DND-41 (cell line): ENCODE data around the gene GGCT.

Experiments
- ATAC-seq: fragments of 200-7000 bp; cut with Tn5 transposase; 3 replicates; pipeline ENCODE4 v1.9.1; 2021; ENCODE audit warnings: low read depth; ENCODE audit not compliant: insufficient read depth
- DNase-seq: peaks from one replicate; pipeline ENCODE4 v3.0.0-alpha.2; 2020
- H2AFZ ChIP-seq: 2 replicates; pipeline ENCODE4 v1.6.0; 2012; ENCODE audit warnings: low read depth, low read length
- H3K27ac ChIP-seq: 2 replicates; pipeline ENCODE4 v1.5.1; 2012; ENCODE audit warnings: low read length, inconsistent platforms
- H3K27me3 ChIP-seq: fragments of 200-600 bp; sonication (generic); 2 replicates; pipeline ENCODE4 v1.6.0; 2012; ENCODE audit warnings: low read length, mild to moderate bottlenecking, inconsistent platforms; ENCODE audit not compliant: insufficient read depth, poor library complexity
- H3K36me3 ChIP-seq: 2 replicates; pipeline ENCODE4 v1.5.1; 2012; ENCODE audit warnings: low read length, inconsistent platforms; ENCODE audit not compliant: insufficient read depth
- H3K4me1 ChIP-seq: 2 replicates; pipeline ENCODE4 v1.5.1; 2012; ENCODE audit warnings: mild to moderate bottlenecking, low read length; ENCODE audit not compliant: insufficient read depth
- H3K4me2 ChIP-seq: 2 replicates; pipeline ENCODE4 v1.6.0; 2012; ENCODE audit warnings: mild to moderate bottlenecking, moderate library complexity, low read length, inconsistent platforms; ENCODE audit not compliant: insufficient read depth
- H3K4me3 ChIP-seq, 2 experiments: fragments of 200-600 bp in 1 of 2; shearing (Covaris generic) in 1 of 2; 2 replicates each; pipeline ENCODE4 v1.5.1; 2012 to 2016; ENCODE audit warnings: inconsistent platforms in 2 of 2, low read length in 2 of 2, mild to moderate bottlenecking in 2 of 2, low read depth in 1 of 2, moderate library complexity in 1 of 2
- H3K79me2 ChIP-seq: 2 replicates; pipeline ENCODE4 v1.6.0; 2012; ENCODE audit warnings: low read length, inconsistent platforms; ENCODE audit not compliant: insufficient read depth
- H3K9ac ChIP-seq: 2 replicates; pipeline ENCODE4 v1.6.0; 2012; ENCODE audit warnings: low read depth, mild to moderate bottlenecking, inconsistent platforms, low read length, moderate library complexity
- H3K9me3 ChIP-seq: 2 replicates; pipeline ENCODE4 v1.5.1; 2012; ENCODE audit warnings: low read length, moderate library complexity, mild to moderate bottlenecking, inconsistent platforms; ENCODE audit not compliant: insufficient read depth, severe bottlenecking
- H4K20me1 ChIP-seq: 2 replicates; pipeline ENCODE4 v1.6.0; 2012; ENCODE audit warnings: low read length; ENCODE audit not compliant: insufficient read depth
- EZH2 ChIP-seq: IDR thresholded peaks from 3 replicates; pipeline ENCODE4 v1.6.1; 2012; ENCODE audit warnings: borderline replicate concordance, low read depth, mild to moderate bottlenecking, moderate library complexity, low read length, inconsistent platforms; ENCODE audit not compliant: severe bottlenecking
- TF ChIP-seq, protein P1 (sequence below): IDR thresholded peaks from 2 replicates; pipeline ENCODE4 v1.5.1; 2012; ENCODE audit warnings: borderline replicate concordance, low read length, moderate library complexity, mild to moderate bottlenecking; ENCODE audit not compliant: poor library complexity, severe bottlenecking; ENCODE audit errors: extremely low read depth

GGCT gene

DNA sequence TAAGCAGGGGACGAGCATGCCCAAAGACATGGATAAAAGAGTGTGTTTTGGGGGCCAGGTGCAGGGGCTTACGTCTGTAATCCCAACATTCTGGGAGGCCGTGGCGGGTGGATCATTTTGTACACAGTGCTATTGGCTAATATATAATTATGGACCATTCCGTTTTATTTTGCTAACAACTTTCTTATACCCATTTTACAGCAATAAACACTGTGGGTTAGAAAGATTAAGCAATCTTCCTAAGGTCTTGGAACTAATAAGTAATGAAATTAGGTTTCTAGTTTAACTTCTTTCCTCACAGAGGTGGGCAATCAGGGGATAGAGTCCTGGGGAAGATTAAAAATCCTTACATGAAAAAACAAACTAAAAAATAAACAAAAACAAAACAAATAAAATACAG, 3.4 kb downstream of the GGCT start:
- peaks cover 36% of the 10 kb centered on the region for H3K36me3 ChIP-seq
- no peak overlapping the region for H3K4me3 ChIP-seq
- no peaks in the 10 kb centered on the region for H3K9me3 ChIP-seq
- H3K9ac ChIP-seq: no peak overlapping the region
- H3K4me1 ChIP-seq: peaks cover 41% of the 10 kb centered on the region
- DNase-seq (no peak), ATAC-seq (no peak)
- H3K27ac ChIP-seq: no peak overlapping the region
- H3K79me2 ChIP-seq: peaks cover 58% of the 10 kb centered on the region
- peaks cover 9% of the 10 kb centered on the region; the same call in 1 of the 2 replicates for H4K20me1 ChIP-seq
- H3K27me3 ChIP-seq: no peaks in the 10 kb centered on the region
- H2AFZ ChIP-seq: no peak overlapping the region
- H3K4me2 ChIP-seq: peak overlapping the region; percentile 38
- TF ChIP-seq, protein P1, sequence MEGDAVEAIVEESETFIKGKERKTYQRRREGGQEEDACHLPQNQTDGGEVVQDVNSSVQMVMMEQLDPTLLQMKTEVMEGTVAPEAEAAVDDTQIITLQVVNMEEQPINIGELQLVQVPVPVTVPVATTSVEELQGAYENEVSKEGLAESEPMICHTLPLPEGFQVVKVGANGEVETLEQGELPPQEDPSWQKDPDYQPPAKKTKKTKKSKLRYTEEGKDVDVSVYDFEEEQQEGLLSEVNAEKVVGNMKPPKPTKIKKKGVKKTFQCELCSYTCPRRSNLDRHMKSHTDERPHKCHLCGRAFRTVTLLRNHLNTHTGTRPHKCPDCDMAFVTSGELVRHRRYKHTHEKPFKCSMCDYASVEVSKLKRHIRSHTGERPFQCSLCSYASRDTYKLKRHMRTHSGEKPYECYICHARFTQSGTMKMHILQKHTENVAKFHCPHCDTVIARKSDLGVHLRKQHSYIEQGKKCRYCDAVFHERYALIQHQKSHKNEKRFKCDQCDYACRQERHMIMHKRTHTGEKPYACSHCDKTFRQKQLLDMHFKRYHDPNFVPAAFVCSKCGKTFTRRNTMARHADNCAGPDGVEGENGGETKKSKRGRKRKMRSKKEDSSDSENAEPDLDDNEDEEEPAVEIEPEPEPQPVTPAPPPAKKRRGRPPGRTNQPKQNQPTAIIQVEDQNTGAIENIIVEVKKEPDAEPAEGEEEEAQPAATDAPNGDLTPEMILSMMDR: no peak
- no peak for TF ChIP-seq EZH2

DNA sequence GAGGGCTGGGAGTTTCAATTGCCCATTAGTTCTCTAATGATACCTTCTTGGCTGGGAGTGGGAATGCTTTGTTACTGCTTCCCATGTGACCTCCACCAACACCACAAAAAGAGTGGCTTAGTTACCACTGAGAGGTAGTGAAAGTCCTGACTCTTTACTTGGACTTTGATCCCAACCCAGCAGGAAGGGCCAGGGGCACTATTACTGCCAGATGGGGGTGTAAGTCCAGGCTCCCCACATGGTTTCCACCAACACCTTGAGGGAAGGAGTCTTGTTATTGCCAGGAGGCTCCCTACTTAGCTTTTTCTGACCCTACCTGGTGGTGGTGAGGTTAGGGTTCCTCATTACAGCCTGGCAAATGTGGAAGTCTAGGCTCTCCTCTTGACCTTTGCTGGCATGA, 11.4 kb downstream of the GGCT start:
- no peak for DNase-seq

DNA sequence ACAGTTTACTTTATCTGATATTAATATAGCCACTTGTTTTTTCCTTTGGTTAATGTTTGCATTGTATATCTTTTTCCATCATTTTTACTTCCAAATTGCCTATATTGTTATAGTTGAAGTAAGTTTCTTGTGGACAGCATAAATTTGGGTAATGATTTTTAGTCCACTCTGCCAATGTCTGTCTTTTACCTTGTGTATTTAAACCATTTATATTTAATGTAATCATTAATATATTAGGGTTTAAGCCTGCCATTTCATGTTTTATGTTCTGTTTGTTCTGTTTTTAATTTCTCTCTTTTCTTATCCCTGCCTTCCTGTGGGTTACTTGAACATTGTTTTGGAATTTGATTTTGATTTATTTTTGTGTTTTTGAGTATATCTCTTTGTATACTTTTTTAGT, 13.2 kb downstream of the GGCT start:
- DNase-seq (no peak), ATAC-seq (no peak)
- Histone ChIP-seq H3K9ac (no peak overlapping the region), H3K36me3 (peaks cover 3% of the 10 kb centered on the region), H3K79me2 (no peaks in the 10 kb centered on the region; the same call in 1 of the 2 replicates), H2AFZ (no peak overlapping the region), H3K4me2 (no peak overlapping the region), H3K9me3 (peaks cover 3% of the 10 kb centered on the region), H3K4me1 (no peaks in the 10 kb centered on the region), H4K20me1 (no peaks in the 10 kb centered on the region), H3K4me3 (no peak overlapping the region), H3K27ac (no peak overlapping the region), H3K27me3 (no peaks in the 10 kb centered on the region)
- TF ChIP-seq EZH2: no peak
- TF ChIP-seq, protein P1: no peak

More for the DNA sequence above, 11.4 kb downstream of the GGCT start:
- TF ChIP-seq EZH2: no peak
- Histone ChIP-seq H4K20me1 (no peaks in the 10 kb centered on the region), H3K9me3 (peaks cover 3% of the 10 kb centered on the region), H3K4me3 (no peak overlapping the region), H3K9ac (no peak overlapping the region), H3K27me3 (no peaks in the 10 kb centered on the region), H3K4me2 (no peak overlapping the region), H2AFZ (no peak overlapping the region), H3K36me3 (peaks cover 17% of the 10 kb centered on the region), H3K79me2 (no peaks in the 10 kb centered on the region; the same call in 1 of the 2 replicates), H3K4me1 (no peaks in the 10 kb centered on the region), H3K27ac (no peak overlapping the region)
- no peak for ATAC-seq

DNA sequence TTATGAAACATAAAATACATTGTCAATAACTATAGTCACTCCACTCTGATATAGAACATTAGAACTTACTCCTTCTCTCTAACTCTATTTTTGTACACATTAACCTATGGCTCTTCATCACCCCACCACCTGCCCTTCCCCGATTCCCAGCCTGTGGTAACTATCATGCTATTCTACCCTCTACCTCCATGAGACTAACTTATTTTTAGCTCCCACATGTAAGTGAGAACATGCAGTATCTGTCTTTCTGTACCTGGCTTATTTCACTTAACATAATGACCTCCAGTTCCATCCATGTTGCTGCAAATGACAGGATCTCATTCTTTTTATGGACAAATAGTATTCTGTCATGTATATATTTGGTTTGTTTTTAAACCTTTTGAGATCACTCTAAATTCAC, 17.3 kb downstream of the GGCT start:
- no peak for ATAC-seq
- Histone ChIP-seq H3K4me3 (no peak overlapping the region), H3K4me1 (no peaks in the 10 kb centered on the region), H3K79me2 (no peaks in the 10 kb centered on the region), H4K20me1 (no peaks in the 10 kb centered on the region), H3K9me3 (peaks cover 3% of the 10 kb centered on the region), H3K4me2 (no peak overlapping the region), H2AFZ (no peak overlapping the region), H3K9ac (no peak overlapping the region), H3K36me3 (no peaks in the 10 kb centered on the region), H3K27ac (no peak overlapping the region), H3K27me3 (no peaks in the 10 kb centered on the region)
- TF ChIP-seq EZH2: no peak
- TF ChIP-seq, protein P1: no peak
- no peak for DNase-seq
